Measurements from ENCODE around the gene CST9. TPM values are rescaled to one million over a fixed set of nuclear protein-coding genes. Genes with fewer than 3 reads are reported as not detected.

The CST9 gene
- total and polyA plus RNA-seq, 2 of the 13 experiments (the other 11 are each of a cell fraction or from before 2014, with no cell fraction given) = 0.07 TPM; not detected in 1

DNA sequence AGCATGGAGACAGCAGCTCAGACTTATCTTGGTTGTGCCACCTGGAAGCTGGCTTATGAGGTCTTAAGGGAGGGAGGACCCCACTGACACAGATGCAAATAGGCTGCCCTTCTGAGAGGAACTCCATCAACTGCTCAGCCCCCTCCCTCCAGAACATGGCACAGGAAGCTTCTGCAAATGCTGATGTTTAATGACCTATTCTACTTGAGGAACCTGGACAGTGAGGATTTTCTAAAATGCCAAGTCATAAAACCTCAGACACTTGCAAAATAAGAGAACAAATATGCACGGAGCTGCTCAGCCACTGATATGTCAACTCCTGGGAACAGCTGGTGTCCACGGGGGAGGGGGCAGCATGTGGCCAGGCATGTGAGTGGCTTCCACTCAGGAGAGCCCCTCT lies 3.5 kb downstream of the CST9 start:
- in situ Hi-C loops (cut with HindIII; ENCODE audit: extremely low pct_ligation_motif_present, low pct_unique_long_range_greater_than_20kb) = no loop called here
- Histone ChIP-seq H3K4me3 (replicated peaks in 1 of 3; ENCODE audit: insufficient read depth in 1 of 3, low read depth in 2 of 3, low read length in 3 of 3) (no peak overlapping the region), H3K4me2 (ENCODE audit: low read depth, low read length) (no peak overlapping the region), H3K9ac (ENCODE audit: insufficient read depth, low read depth, low read length) (no peak overlapping the region), H3K79me2 (ENCODE audit: insufficient read depth, low read length) (no peaks in the 10 kb centered on the region), H3K27me3 (ENCODE audit: control insufficient read depth in 1 of 2, insufficient read depth in 2 of 2, low read length in 2 of 2) (peaks cover 2 to 28% of the 10 kb centered on the region in 2 experiments; a peak in 4 of 5 replicates), H3K4me1 (ENCODE audit: insufficient read depth, low read length) (peaks cover 9% of the 10 kb centered on the region), H3K27ac (ENCODE audit: extremely low read length, insufficient read depth, low read length) (no peak overlapping the region), H3K9me3 (ENCODE audit: low read length) (no peaks in the 10 kb centered on the region), H4K20me1 (ENCODE audit: insufficient read depth, low read length) (no peaks in the 10 kb centered on the region), H2AFZ (ENCODE audit: low read length) (no peak overlapping the region), H3K36me3 (replicated peaks in 1 of 2; ENCODE audit: control insufficient read depth in 1 of 2, insufficient read depth in 2 of 2, low read length in 2 of 2) (no peaks in the 10 kb centered on the region)
- ChIA-PET POLR2A (no interaction called here), CTCF (ENCODE audit: low intra/inter-chr PET ratio, low total read pairs) (no interaction called here)
- WGBS (ENCODE audit: low lambda C conversion rate) = 15% methylated on average over 2 of the region's 2 CpGs
- no peak for DNase-seq (ENCODE audit: low spot score)
- no peak for FAIRE-seq
- intact Hi-C loops (cut with micrococcal nuclease; ENCODE audit: unreplicated experiment) = no loop called here
- no TSS peak for BruUV-seq (replicated peaks)
- ATAC-seq = no peak
- no peak for TF ChIP-seq ZNF720 (CRISPR knock-in tag; IDR thresholded peaks at IDR 0.05)
- TF ChIP-seq, protein P1, sequence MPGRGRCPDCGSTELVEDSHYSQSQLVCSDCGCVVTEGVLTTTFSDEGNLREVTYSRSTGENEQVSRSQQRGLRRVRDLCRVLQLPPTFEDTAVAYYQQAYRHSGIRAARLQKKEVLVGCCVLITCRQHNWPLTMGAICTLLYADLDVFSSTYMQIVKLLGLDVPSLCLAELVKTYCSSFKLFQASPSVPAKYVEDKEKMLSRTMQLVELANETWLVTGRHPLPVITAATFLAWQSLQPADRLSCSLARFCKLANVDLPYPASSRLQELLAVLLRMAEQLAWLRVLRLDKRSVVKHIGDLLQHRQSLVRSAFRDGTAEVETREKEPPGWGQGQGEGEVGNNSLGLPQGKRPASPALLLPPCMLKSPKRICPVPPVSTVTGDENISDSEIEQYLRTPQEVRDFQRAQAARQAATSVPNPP (CRISPR knock-in tag; IDR thresholded peaks at IDR 0.05) = no peak
- TF ChIP-seq ZBTB43 (CRISPR knock-in tag; conservative IDR thresholded peaks at IDR 0.05) = no peak
- TF ChIP-seq SRSF9 (IDR thresholded peaks at IDR 0.05; ENCODE audit: borderline replicate concordance, insufficient read depth, low read depth, low read length, poor library complexity, severe bottlenecking) = no peak
- TF ChIP-seq, protein P2, sequence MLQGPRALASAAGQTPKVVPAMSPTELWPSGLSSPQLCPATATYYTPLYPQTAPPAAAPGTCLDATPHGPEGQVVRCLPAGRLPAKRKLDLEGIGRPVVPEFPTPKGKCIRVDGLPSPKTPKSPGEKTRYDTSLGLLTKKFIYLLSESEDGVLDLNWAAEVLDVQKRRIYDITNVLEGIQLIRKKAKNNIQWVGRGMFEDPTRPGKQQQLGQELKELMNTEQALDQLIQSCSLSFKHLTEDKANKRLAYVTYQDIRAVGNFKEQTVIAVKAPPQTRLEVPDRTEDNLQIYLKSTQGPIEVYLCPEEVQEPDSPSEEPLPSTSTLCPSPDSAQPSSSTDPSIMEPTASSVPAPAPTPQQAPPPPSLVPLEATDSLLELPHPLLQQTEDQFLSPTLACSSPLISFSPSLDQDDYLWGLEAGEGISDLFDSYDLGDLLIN (CRISPR knock-in tag; IDR thresholded peaks at IDR 0.05; ENCODE audit: borderline replicate concordance) = no peak
- TF ChIP-seq BRCA1 (CRISPR knock-in tag; IDR thresholded peaks at IDR 0.05) = no peak
- TF ChIP-seq ZNF335 (CRISPR knock-in tag; IDR thresholded peaks at IDR 0.05) = no peak
- TF ChIP-seq JUNB (CRISPR knock-in tag; IDR thresholded peaks at IDR 0.05; ENCODE audit: borderline replicate concordance) = no peak
- TF ChIP-seq TEAD3 (CRISPR knock-in tag; optimal IDR thresholded peaks at IDR 0.05; ENCODE audit: borderline replicate concordance) = no peak
- no peak for TF ChIP-seq PHF8 (CRISPR knock-in tag; IDR thresholded peaks at IDR 0.05)
- TF ChIP-seq, protein P3, sequence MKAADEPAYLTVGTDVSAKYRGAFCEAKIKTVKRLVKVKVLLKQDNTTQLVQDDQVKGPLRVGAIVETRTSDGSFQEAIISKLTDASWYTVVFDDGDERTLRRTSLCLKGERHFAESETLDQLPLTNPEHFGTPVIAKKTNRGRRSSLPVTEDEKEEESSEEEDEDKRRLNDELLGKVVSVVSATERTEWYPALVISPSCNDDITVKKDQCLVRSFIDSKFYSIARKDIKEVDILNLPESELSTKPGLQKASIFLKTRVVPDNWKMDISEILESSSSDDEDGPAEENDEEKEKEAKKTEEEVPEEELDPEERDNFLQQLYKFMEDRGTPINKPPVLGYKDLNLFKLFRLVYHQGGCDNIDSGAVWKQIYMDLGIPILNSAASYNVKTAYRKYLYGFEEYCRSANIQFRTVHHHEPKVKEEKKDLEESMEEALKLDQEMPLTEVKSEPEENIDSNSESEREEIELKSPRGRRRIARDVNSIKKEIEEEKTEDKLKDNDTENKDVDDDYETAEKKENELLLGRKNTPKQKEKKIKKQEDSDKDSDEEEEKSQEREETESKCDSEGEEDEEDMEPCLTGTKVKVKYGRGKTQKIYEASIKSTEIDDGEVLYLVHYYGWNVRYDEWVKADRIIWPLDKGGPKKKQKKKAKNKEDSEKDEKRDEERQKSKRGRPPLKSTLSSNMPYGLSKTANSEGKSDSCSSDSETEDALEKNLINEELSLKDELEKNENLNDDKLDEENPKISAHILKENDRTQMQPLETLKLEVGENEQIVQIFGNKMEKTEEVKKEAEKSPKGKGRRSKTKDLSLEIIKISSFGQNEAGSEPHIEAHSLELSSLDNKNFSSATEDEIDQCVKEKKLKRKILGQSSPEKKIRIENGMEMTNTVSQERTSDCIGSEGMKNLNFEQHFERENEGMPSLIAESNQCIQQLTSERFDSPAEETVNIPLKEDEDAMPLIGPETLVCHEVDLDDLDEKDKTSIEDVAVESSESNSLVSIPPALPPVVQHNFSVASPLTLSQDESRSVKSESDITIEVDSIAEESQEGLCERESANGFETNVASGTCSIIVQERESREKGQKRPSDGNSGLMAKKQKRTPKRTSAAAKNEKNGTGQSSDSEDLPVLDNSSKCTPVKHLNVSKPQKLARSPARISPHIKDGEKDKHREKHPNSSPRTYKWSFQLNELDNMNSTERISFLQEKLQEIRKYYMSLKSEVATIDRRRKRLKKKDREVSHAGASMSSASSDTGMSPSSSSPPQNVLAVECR (CRISPR knock-in tag; IDR thresholded peaks at IDR 0.05; ENCODE audit: borderline replicate concordance) = no peak
- no peak for TF ChIP-seq ZNF281 (CRISPR knock-in tag; IDR thresholded peaks at IDR 0.05; ENCODE audit: borderline replicate concordance)
- TF ChIP-seq THAP7 (CRISPR knock-in tag; IDR thresholded peaks at IDR 0.05) = no peak

Data from HepG2 (cell line).